Uterus (tissue), 2 donors: ENCODE data around the gene PFDN4.

Source experiments
- POLR2A ChIP-seq, 2 donors: fragments of 450-650 bp; IDR thresholded peaks; one replicate each; pipeline ENCODE4 v1.6.1; 2016; ENCODE audit warnings: antibody characterized with exemption in 2 of 2, mild to moderate bottlenecking in 1 of 2, moderate library complexity in 1 of 2
- TF ChIP-seq, protein P1 (sequence below), 4 experiments: fragments of 200-600 bp in 2 of 4; fragments of 450-650 bp in 2 of 4; sonication (generic) in 2 of 4; IDR thresholded peaks; one replicate each; pipeline ENCODE4 v1.5.1; 2016 to 2019; ENCODE audit warnings: antibody characterized with exemption in 4 of 4, mild to moderate bottlenecking in 2 of 4, moderate library complexity in 1 of 4

GRCh38 chr20:54168961-54169862 lies 38.7 kb upstream of the PFDN4 start:
- no peak for TF ChIP-seq POLR2A (IDR thresholded peaks at IDR 0.05)
- TF ChIP-seq, protein P1, sequence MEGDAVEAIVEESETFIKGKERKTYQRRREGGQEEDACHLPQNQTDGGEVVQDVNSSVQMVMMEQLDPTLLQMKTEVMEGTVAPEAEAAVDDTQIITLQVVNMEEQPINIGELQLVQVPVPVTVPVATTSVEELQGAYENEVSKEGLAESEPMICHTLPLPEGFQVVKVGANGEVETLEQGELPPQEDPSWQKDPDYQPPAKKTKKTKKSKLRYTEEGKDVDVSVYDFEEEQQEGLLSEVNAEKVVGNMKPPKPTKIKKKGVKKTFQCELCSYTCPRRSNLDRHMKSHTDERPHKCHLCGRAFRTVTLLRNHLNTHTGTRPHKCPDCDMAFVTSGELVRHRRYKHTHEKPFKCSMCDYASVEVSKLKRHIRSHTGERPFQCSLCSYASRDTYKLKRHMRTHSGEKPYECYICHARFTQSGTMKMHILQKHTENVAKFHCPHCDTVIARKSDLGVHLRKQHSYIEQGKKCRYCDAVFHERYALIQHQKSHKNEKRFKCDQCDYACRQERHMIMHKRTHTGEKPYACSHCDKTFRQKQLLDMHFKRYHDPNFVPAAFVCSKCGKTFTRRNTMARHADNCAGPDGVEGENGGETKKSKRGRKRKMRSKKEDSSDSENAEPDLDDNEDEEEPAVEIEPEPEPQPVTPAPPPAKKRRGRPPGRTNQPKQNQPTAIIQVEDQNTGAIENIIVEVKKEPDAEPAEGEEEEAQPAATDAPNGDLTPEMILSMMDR (IDR thresholded peaks at IDR 0.05): no peak
